CD4-positive, alpha-beta T cell (primary cell): ENCODE results near the gene HELB. TPM values are rescaled to one million over a fixed set of nuclear protein-coding genes. Genes with fewer than 3 reads are reported as not detected.

Experiments
- ATAC-seq: fragments of 200-7000 bp; cut with Tn5 transposase; one replicate; pipeline ENCODE4 v1.10.0; 2022; ENCODE audit warnings: mild to moderate bottlenecking; ENCODE audit not compliant: poor library complexity
- CTCF ChIA-PET: fragments of 350-600 bp; sonication (Branson Sonifier 250); formaldehyde crosslinking; loops from one replicate; lab custom pipeline; 2021; ENCODE audit warnings: antibody characterized with exemption, inconsistent platforms; lab: Charles Lee
- POLR2A ChIA-PET: fragments of 350-600 bp; sonication (Branson Sonifier 250); formaldehyde crosslinking; loops from one replicate; lab custom pipeline; 2021; ENCODE audit warnings: antibody characterized with exemption, inconsistent platforms; lab: Charles Lee
- DNase-seq, 14 experiments: peaks; one replicate each; pipeline ENCODE4 v3.0.0-alpha.2; 2013 to 2020; ENCODE audit warnings: mixed read lengths in 2 of 14
- H3K27ac ChIP-seq, 2 donors: one replicate each; pipeline versions ENCODE4 v1.5.1 to v1.7.0; 2013; ENCODE audit warnings: low read length in 2 of 2, low read depth in 1 of 2, mild to moderate bottlenecking in 1 of 2
- H3K27me3 ChIP-seq, 2 experiments: 1 replicate in 1 of 2; 2 replicates in 1 of 2; pipeline versions ENCODE4 v1.6.1 to v1.7.0; 2013; ENCODE audit warnings: low read length in 2 of 2, control low read depth in 1 of 2, mild to moderate bottlenecking in 1 of 2, moderate library complexity in 1 of 2; ENCODE audit not compliant: insufficient read depth in 2 of 2, control insufficient read depth in 1 of 2
- H3K36me3 ChIP-seq: one replicate; pipeline ENCODE4 v1.6.1; 2013; ENCODE audit warnings: low read length, control low read depth; ENCODE audit not compliant: insufficient read depth
- H3K4me1 ChIP-seq: one replicate; pipeline ENCODE4 v1.6.1; 2013; ENCODE audit warnings: low read length, control low read depth; ENCODE audit not compliant: insufficient read depth
- H3K4me3 ChIP-seq: one replicate; pipeline ENCODE4 v1.5.1; 2013; ENCODE audit warnings: mild to moderate bottlenecking, low read length, moderate library complexity
- H3K9me3 ChIP-seq, 2 experiments: 1 replicate in 1 of 2; 2 replicates in 1 of 2; pipeline versions ENCODE4 v1.6.1 to v1.7.0; 2013; ENCODE audit warnings: low read length in 2 of 2, mild to moderate bottlenecking in 2 of 2, control low read depth in 1 of 2, moderate library complexity in 1 of 2; ENCODE audit not compliant: control insufficient read depth in 1 of 2, insufficient read depth in 1 of 2
- H3K27ac Mint-ChIP-seq: one replicate; pipeline ENCODE4 v1.8.0; 2020; ENCODE audit warnings: mixed read lengths
- H3K27me3 Mint-ChIP-seq: one replicate; pipeline ENCODE4 v1.8.0; 2021; ENCODE audit warnings: mixed read lengths
- H3K36me3 Mint-ChIP-seq: one replicate; pipeline ENCODE4 v1.8.0; 2021; ENCODE audit warnings: low read depth, mixed read lengths
- H3K4me1 Mint-ChIP-seq: one replicate; pipeline ENCODE4 v1.8.0; 2021; ENCODE audit warnings: low read depth, mixed read lengths
- H3K4me3 Mint-ChIP-seq: one replicate; pipeline ENCODE4 v1.8.0; 2020; ENCODE audit warnings: mild to moderate bottlenecking, mixed read lengths
- H3K9me3 Mint-ChIP-seq: one replicate; pipeline ENCODE4 v1.8.0; 2020; ENCODE audit warnings: mixed read lengths
- intact Hi-C, 2 experiments: fragments of 100-400 bp; cut with DNase I in 1 of 2; cut with micrococcal nuclease in 1 of 2; formaldehyde crosslinking; loops; one replicate each; pipeline versions ENCODE4 v1.15.1 to v1.9.0; 2023 to 2025; cut with DNase I, micrococcal nuclease
- total RNA-seq, 174 experiments: library from RNA in 2 of 174; stranded (reverse) in 2 of 174; gene quantifications; one replicate each; pipeline ENCODE4 v1.2.3 and lab custom pipeline; 2021 to 2026
- TF ChIP-seq, protein P1 (sequence below): fragments of 200-600 bp; IDR thresholded peaks from one replicate; pipeline ENCODE4 v1.8.0; 2022; ENCODE audit warnings: antibody characterized with exemption, mild to moderate bottlenecking

The HELB gene
- total RNA-seq, 2 experiments from 2014 or later = 33.8 to 35.8 TPM

DNA sequence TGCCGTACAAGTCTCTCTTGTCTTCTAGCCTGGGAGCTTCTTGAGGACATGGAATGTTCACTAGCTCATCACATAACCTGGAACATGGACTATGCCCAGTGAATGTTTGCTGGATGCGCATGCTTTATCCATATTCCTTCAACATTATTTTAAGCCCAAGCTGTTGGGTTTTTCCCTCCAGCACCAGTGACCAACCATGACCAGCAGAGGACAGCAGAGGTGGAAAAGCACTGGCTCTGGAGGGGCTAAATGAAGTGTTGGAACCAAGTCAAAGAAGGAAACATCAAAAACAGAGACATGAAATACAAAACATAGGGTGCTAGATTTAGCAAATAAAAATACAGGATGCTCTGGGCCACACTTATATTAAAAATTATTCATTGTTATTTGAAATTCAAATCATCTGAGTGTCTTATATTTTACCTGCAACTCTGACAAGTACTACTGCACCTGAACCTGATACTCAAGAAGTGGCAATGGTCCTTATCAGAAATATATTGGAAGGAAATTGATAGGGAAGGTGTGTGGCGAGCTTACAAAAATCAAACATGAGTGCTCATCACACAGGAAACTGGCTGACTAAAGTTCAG, 23.1 kb upstream of the HELB start:
- H3K4me1 Mint-ChIP-seq = peaks cover 66% of the 10 kb centered on the region
- intact Hi-C loops = loop anchor here (1.0 to 10.0 kb wide), 5 partner anchors 33 to 413 kb away; no protein-coding TSS in a partner anchor

DNA sequence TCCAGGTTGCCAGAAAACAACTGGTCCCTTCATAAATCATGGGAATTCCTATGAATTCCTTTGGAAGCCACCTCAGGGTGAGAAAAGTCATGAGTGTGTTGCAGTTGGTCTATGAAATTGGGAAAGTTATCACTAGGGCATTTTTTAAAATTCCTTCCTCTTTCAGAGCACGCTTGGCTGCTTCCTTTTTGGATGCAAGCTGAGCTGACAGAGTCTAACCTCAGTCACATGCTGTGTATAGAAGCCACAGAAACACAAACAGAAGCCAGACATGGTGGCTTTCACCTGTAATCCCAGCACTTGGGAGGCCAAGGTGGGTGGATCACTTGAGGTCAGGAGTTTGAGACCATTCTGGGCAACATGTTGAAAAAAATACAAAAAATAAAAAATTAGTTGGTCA, 21.7 kb upstream of the HELB start:
- H3K27ac ChIP-seq = no peak overlapping the region
- no peaks in the 10 kb centered on the region for H3K36me3 ChIP-seq
- ChIA-PET POLR2A (interaction anchor here (1.1 to 3.5 kb wide), 3 partner anchors 22 to 31 kb away, joined by 4 to 24 read pairs (median 5); partner anchors contain the start of gene HELB), CTCF (interaction anchor here (0.7 kb wide), 1 partner anchor 88 kb away, joined by 4 read pairs; no protein-coding TSS in a partner anchor)
- TF ChIP-seq, protein P1, sequence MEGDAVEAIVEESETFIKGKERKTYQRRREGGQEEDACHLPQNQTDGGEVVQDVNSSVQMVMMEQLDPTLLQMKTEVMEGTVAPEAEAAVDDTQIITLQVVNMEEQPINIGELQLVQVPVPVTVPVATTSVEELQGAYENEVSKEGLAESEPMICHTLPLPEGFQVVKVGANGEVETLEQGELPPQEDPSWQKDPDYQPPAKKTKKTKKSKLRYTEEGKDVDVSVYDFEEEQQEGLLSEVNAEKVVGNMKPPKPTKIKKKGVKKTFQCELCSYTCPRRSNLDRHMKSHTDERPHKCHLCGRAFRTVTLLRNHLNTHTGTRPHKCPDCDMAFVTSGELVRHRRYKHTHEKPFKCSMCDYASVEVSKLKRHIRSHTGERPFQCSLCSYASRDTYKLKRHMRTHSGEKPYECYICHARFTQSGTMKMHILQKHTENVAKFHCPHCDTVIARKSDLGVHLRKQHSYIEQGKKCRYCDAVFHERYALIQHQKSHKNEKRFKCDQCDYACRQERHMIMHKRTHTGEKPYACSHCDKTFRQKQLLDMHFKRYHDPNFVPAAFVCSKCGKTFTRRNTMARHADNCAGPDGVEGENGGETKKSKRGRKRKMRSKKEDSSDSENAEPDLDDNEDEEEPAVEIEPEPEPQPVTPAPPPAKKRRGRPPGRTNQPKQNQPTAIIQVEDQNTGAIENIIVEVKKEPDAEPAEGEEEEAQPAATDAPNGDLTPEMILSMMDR = no peak
- H3K4me3 ChIP-seq = no peak overlapping the region
- H3K27ac Mint-ChIP-seq = no peak overlapping the region
- H3K27me3 Mint-ChIP-seq = no peaks in the 10 kb centered on the region
- ATAC-seq = no peak
- no peaks in the 10 kb centered on the region for H3K9me3 ChIP-seq
- H3K27me3 ChIP-seq = no peaks in the 10 kb centered on the region
- H3K36me3 Mint-ChIP-seq = no peaks in the 10 kb centered on the region
- peaks cover 2% of the 10 kb centered on the region for H3K9me3 Mint-ChIP-seq
- H3K4me1 Mint-ChIP-seq = peaks cover 72% of the 10 kb centered on the region
- no peak for DNase-seq
- intact Hi-C loops = no loop called here
- no peak overlapping the region for H3K4me3 Mint-ChIP-seq
- H3K4me1 ChIP-seq = peaks cover 30% of the 10 kb centered on the region

More for the DNA sequence above, 23.1 kb upstream of the HELB start:
- DNase-seq = peak; percentile 29 to 74 (median 42)
- peak; percentile 76 for ATAC-seq
- ChIA-PET POLR2A (interaction anchor here (0.6 to 3.5 kb wide), 6 partner anchors 9 to 74 kb away, joined by 3 to 24 read pairs (median 3); partner anchors contain the start of gene HELB), CTCF (interaction anchor here (0.6 to 1.8 kb wide), 14 partner anchors 9 to 126 kb away, joined by 3 to 22 read pairs (median 4); partner anchors contain the start of gene HELB)
- no peaks in the 10 kb centered on the region for H3K9me3 ChIP-seq
- H3K27me3 ChIP-seq = no peaks in the 10 kb centered on the region
- H3K4me3 Mint-ChIP-seq = peak overlapping the region; percentile 2
- no peaks in the 10 kb centered on the region for H3K36me3 Mint-ChIP-seq
- H3K4me1 ChIP-seq = peaks cover 27% of the 10 kb centered on the region
- no peak overlapping the region for H3K27ac ChIP-seq
- H3K27me3 Mint-ChIP-seq = no peaks in the 10 kb centered on the region
- peaks cover 2% of the 10 kb centered on the region for H3K9me3 Mint-ChIP-seq
- TF ChIP-seq, protein P1 = peak; percentile 83
- no peak overlapping the region for H3K27ac Mint-ChIP-seq
- H3K4me3 ChIP-seq = no peak overlapping the region
- H3K36me3 ChIP-seq = no peaks in the 10 kb centered on the region

DNA sequence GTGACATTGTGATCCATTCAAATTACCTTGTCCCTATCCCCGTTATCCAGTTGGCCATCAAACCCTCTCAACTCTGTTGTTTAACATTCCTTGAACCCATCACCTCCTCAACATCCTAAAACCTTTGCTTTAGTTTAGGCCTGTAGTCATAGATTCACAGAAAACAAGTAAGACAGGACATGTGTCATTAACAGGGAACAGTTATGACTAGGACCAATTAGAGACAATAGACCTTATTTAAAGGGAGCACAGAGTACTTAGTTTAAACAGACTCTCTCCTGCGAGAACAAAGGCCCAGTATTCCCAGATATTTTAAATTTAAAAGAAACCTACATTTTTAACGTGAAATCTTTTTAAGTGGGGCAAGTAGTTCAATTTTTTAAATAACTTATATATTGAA, 20.0 kb upstream of the HELB start:
- Mint-ChIP-seq H3K4me3 (no peak overlapping the region), H3K4me1 (peaks cover 76% of the 10 kb centered on the region), H3K27me3 (no peaks in the 10 kb centered on the region), H3K27ac (no peak overlapping the region), H3K36me3 (no peaks in the 10 kb centered on the region), H3K9me3 (peaks cover 2% of the 10 kb centered on the region)
- CTCF ChIA-PET = no interaction called here
- POLR2A ChIA-PET = interaction anchor here (1.4 to 2.5 kb wide), 2 partner anchors 20 kb away, joined by 5 to 12 read pairs; partner anchors contain the start of gene HELB
- DNase-seq (no peak), ATAC-seq (no peak)
- no peaks in the 10 kb centered on the region for H3K27me3 ChIP-seq
- H3K27ac ChIP-seq = no peak overlapping the region
- intact Hi-C loops = loop anchor here in 1 of 2 experiments (2.0 kb wide), 1 partner anchor 23 kb away; no protein-coding TSS in a partner anchor
- H3K4me1 ChIP-seq = peaks cover 44% of the 10 kb centered on the region
- no peaks in the 10 kb centered on the region for H3K36me3 ChIP-seq
- TF ChIP-seq, protein P1 = no peak
- H3K4me3 ChIP-seq = no peak overlapping the region
- no peaks in the 10 kb centered on the region for H3K9me3 ChIP-seq
